ENCODE data around the gene B4GALT7.

The B4GALT7 gene

DNA sequence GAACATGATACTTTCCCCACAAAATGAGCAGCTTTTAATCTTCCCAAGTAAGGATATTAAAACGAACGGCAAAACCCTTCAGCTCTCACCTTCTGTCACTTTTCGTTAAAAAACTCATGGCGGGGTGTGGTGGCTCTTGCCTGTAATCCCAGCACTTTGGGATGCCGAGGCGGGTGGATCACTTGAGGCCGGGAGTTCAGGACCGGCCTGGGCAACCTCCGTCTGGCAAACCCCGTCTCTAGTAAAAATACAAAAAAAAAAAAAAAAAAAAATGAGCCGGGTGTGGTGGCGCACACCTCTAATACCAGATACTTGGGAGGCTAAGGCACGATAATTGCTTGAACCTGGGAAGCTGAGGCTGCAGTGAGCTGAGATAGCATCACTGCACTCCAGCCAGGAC lies 7.0 kb upstream of the B4GALT7 start:
- Histone ChIP-seq H3K36me3 (ENCODE audit: control insufficient read depth, insufficient read depth, low read length) (peaks cover 22% of the 10 kb centered on the region), H3K4me1 (ENCODE audit: control insufficient read depth, insufficient read depth, low read length) (no peaks in the 10 kb centered on the region), H3K4me3 (ENCODE audit: insufficient read depth, low read depth, low read length) (peak overlapping the region; percentile 86), H3K27me3 (ENCODE audit: control insufficient read depth, insufficient read depth, low read length, poor library complexity, severe bottlenecking) (peaks cover 26% of the 10 kb centered on the region), H3K27ac (ENCODE audit: insufficient read depth, low read depth, low read length, poor library complexity, severe bottlenecking) (no peak overlapping the region), H3K9me3 (ENCODE audit: control insufficient read depth, low read length) (no peaks in the 10 kb centered on the region)
- WGBS, 2 experiments: 85 to 94% methylated on average over 13 of the region's 13 CpGs

DNA sequence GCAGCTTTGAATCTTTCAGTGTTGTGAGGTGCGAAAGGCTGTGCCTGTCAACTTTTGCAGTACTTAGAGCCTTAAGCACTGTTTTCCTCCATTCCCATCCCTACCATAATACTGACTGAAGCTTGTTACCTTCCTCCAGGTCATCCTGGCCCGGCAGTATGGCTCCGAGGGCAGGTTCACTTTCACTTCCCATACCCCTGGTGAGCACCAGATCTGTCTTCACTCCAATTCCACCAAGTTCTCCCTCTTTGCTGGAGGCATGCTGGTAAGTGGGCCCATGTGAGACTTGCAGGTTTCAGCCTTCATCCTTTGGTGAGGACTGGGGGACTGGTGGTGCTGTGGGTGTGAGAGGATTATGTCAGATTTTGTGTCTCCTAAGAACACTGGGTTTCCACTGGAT lies 6.4 kb upstream of the B4GALT7 start:
- Histone ChIP-seq H3K27ac (ENCODE audit: insufficient read depth, low read depth, low read length, poor library complexity, severe bottlenecking) (no peak overlapping the region), H3K9me3 (ENCODE audit: control insufficient read depth, low read length) (no peaks in the 10 kb centered on the region), H3K4me1 (ENCODE audit: control insufficient read depth, insufficient read depth, low read length) (no peaks in the 10 kb centered on the region), H3K36me3 (ENCODE audit: control insufficient read depth, insufficient read depth, low read length) (peaks cover 22% of the 10 kb centered on the region), H3K27me3 (ENCODE audit: control insufficient read depth, insufficient read depth, low read length, poor library complexity, severe bottlenecking) (peaks cover 23% of the 10 kb centered on the region), H3K4me3 (ENCODE audit: insufficient read depth, low read depth, low read length) (no peak overlapping the region)
- 94 to 95% methylated on average over 3 of the region's 3 CpGs for whole genome bisulfite sequencing, 2 experiments

DNA sequence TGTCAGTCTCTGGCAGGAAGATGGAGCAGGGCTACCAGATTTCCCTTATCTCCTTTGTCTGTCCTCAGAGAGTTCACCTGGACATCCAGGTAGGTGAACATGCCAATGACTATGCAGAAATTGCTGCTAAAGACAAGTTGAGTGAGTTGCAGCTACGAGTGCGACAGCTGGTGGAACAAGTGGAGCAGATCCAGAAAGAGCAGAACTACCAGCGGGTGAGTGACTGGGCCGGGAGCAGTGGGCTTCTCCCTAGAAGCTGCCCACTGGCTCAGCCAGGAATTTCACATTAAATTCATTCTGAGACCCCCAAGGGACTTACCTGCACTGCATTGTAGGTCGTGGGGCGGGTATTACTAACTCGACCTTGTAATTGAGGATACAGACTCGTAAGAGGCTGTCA lies 5.9 kb upstream of the B4GALT7 start:
- Histone ChIP-seq H3K36me3 (ENCODE audit: control insufficient read depth, insufficient read depth, low read length) (peaks cover 22% of the 10 kb centered on the region), H3K4me1 (ENCODE audit: control insufficient read depth, insufficient read depth, low read length) (no peaks in the 10 kb centered on the region), H3K27ac (ENCODE audit: insufficient read depth, low read depth, low read length, poor library complexity, severe bottlenecking) (no peak overlapping the region), H3K9me3 (ENCODE audit: control insufficient read depth, low read length) (no peaks in the 10 kb centered on the region), H3K4me3 (ENCODE audit: insufficient read depth, low read depth, low read length) (no peak overlapping the region), H3K27me3 (ENCODE audit: control insufficient read depth, insufficient read depth, low read length, poor library complexity, severe bottlenecking) (peaks cover 22% of the 10 kb centered on the region)
- 94% methylated on average over 8 of the region's 8 CpGs for WGBS, 2 experiments

DNA sequence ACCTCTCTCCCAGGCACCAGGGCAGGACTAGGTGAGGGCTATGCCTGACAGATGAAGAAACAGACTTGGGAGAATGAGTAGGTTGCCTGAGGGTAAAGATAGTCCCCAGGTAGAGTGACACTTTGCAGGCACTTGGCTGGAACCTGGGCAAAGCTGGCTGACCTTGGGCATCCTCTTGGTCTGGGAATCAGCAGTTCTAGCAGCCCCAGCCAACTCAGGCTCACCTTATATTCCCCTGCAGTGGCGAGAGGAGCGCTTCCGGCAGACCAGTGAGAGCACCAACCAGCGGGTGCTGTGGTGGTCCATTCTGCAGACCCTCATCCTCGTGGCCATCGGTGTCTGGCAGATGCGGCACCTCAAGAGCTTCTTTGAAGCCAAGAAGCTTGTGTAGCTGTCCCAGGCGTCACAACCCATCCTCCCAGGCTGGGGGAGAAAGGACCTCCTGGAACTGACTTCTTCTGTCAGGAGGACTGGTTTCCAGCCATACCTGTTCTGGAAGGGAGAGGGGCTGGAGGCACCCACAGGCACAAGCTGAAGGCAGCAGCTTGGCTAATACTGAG lies 4.8 kb upstream of the B4GALT7 start:
- no peak overlapping the region for H3K4me3 ChIP-seq (ENCODE audit: insufficient read depth, low read depth, low read length)
- no peaks in the 10 kb centered on the region for H3K4me1 ChIP-seq (ENCODE audit: control insufficient read depth, insufficient read depth, low read length)
- H3K27me3 ChIP-seq (ENCODE audit: control insufficient read depth, insufficient read depth, low read length, poor library complexity, severe bottlenecking): peaks cover 22% of the 10 kb centered on the region
- 95% methylated on average over 8 of the region's 8 CpGs for WGBS, 2 experiments
- no peaks in the 10 kb centered on the region for H3K9me3 ChIP-seq (ENCODE audit: control insufficient read depth, low read length)
- peaks cover 22% of the 10 kb centered on the region for H3K36me3 ChIP-seq (ENCODE audit: control insufficient read depth, insufficient read depth, low read length)
- H3K27ac ChIP-seq (ENCODE audit: insufficient read depth, low read depth, low read length, poor library complexity, severe bottlenecking): no peak overlapping the region

DNA sequence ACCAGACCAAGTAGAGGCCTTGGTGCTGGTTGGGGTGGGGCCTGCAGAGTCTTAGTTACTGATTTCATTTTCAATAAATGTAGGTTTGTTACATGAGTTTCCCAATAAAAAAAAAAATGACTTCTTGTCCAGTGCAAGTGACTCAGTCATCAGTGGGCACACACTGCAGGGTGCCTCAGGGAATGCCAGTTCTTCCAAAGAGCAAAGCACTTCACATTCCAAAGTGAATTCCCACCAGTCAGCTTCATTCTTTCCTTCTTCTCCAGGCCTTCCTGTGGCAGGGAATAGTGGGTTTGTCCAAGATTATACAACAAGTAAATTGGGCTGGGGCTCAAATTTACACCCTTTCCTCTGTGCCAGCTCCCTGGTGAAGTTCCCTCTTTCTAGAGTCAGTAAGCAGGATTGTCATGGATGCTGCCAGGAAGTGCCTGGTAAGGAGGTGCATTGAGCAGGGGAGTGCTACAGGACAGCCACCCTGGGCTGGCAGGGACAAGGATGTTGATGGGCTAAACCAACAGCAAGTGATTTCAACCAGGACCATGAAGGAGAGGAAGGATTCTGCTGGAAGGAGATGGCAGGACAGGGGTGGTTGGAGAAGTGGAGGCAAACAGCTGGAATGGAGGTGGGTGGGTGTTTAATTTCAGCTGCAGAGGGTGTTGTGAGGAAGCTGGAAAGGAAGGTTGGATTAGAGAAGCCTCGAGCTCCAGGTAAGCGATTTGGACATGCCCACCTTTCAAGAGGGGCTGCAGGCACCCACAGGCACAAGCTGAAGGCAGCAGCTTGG lies 3.7 kb upstream of the B4GALT7 start:
- peaks cover 4% of the 10 kb centered on the region for H3K4me1 ChIP-seq (ENCODE audit: control insufficient read depth, insufficient read depth, low read length)
- WGBS, 2 experiments: 95 to 98% methylated on average over 2 of the region's 2 CpGs
- peaks cover 22% of the 10 kb centered on the region for H3K36me3 ChIP-seq (ENCODE audit: control insufficient read depth, insufficient read depth, low read length)
- H3K9me3 ChIP-seq (ENCODE audit: control insufficient read depth, low read length): no peaks in the 10 kb centered on the region
- peaks cover 16% of the 10 kb centered on the region for H3K27me3 ChIP-seq (ENCODE audit: control insufficient read depth, insufficient read depth, low read length, poor library complexity, severe bottlenecking)
- H3K27ac ChIP-seq (ENCODE audit: insufficient read depth, low read depth, low read length, poor library complexity, severe bottlenecking): no peak overlapping the region
- no peak overlapping the region for H3K4me3 ChIP-seq (ENCODE audit: insufficient read depth, low read depth, low read length)

DNA sequence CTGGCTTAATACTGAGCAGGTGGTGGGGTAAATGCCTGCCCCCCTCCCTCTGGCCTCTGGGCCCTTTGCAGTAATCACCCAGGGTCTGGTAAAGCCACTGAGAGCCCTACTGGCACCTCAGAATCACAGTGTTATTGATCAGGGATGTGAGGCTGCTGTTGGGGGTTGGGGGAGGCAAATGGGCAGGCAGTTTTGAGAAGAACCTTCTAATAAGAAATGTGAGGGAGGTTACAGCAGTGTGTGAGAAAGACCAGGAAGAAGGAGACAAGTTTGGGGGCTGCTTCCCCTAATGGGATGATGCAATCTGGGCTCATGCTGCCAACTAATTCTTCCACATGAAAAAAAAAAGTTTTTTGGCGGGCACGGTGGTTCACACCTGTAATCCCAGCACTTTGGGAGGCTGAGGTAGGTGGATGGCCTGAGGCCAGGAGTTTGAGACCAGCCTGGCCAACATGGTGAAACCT lies 3.1 kb upstream of the B4GALT7 start:
- Histone ChIP-seq H3K4me3 (ENCODE audit: insufficient read depth, low read depth, low read length) (no peak overlapping the region), H3K27ac (ENCODE audit: insufficient read depth, low read depth, low read length, poor library complexity, severe bottlenecking) (no peak overlapping the region), H3K36me3 (ENCODE audit: control insufficient read depth, insufficient read depth, low read length) (peaks cover 22% of the 10 kb centered on the region), H3K4me1 (ENCODE audit: control insufficient read depth, insufficient read depth, low read length) (peaks cover 6% of the 10 kb centered on the region), H3K9me3 (ENCODE audit: control insufficient read depth, low read length) (no peaks in the 10 kb centered on the region), H3K27me3 (ENCODE audit: control insufficient read depth, insufficient read depth, low read length, poor library complexity, severe bottlenecking) (peaks cover 12% of the 10 kb centered on the region)
- 90 to 96% methylated on average over 2 of the region's 2 CpGs for WGBS, 2 experiments

DNA sequence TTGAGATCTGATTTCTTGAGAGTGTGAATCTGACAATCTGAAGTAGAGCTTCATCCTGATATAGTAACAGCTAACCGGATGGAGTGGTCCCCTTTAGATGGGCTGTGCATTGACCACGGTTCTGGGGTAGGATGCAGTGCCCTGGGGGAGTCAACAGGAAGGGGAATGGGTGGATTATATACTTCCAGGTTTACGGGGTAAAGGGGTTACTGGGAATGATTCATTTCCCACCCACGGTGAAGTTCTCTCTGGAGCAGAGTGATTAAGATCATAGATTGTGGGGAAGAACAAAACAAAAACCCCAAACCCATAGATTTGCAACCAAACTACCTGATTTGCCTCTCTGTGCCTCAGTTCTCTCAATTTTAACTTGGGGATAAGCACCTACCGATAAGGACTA lies 1.5 kb upstream of the B4GALT7 start:
- peaks cover 22% of the 10 kb centered on the region for H3K36me3 ChIP-seq (ENCODE audit: control insufficient read depth, insufficient read depth, low read length)
- H3K4me1 ChIP-seq (ENCODE audit: control insufficient read depth, insufficient read depth, low read length): peaks cover 6% of the 10 kb centered on the region
- H3K27ac ChIP-seq (ENCODE audit: insufficient read depth, low read depth, low read length, poor library complexity, severe bottlenecking): no peak overlapping the region
- H3K27me3 ChIP-seq (ENCODE audit: control insufficient read depth, insufficient read depth, low read length, poor library complexity, severe bottlenecking): peaks cover 12% of the 10 kb centered on the region
- 79 to 81% methylated on average over 4 to 5 of the region's 5 CpGs for WGBS, 2 experiments
- no peaks in the 10 kb centered on the region for H3K9me3 ChIP-seq (ENCODE audit: control insufficient read depth, low read length)
- no peak overlapping the region for H3K4me3 ChIP-seq (ENCODE audit: insufficient read depth, low read depth, low read length)

DNA sequence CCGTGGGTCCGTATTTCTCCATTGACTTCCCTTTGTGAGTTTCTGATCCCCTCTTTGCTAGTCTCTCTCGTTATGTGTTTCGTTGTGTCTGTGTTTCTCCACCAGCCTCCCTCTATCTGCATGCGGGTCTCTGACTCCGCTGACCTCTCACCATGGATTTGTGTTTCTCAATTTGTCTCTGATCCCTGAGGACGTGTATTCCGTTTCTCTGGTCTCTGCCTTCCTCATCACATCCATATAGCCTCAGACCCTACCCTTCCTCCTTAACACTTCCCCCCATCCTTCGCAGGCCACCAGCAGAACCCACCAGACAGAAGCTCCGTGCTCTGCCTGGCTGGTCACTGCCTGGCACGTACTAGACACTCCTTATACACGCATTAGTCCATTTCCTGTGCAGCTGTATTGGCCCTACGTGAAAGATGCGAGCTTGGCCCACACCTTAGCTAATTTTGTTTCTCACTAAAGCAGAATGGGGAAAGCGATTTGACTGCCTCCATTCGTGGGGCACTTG lies 631 bp downstream of the B4GALT7 start:
- WGBS, 2 experiments: 22 to 23% methylated on average over 16 of the region's 16 CpGs
- H3K9me3 ChIP-seq (ENCODE audit: control insufficient read depth, low read length): no peaks in the 10 kb centered on the region
- peaks cover 6% of the 10 kb centered on the region for H3K4me1 ChIP-seq (ENCODE audit: control insufficient read depth, insufficient read depth, low read length)
- H3K4me3 ChIP-seq (ENCODE audit: insufficient read depth, low read depth, low read length): peak overlapping the region; percentile 78
- peak overlapping the region; percentile 50 for H3K27ac ChIP-seq (ENCODE audit: insufficient read depth, low read depth, low read length, poor library complexity, severe bottlenecking)
- H3K36me3 ChIP-seq (ENCODE audit: control insufficient read depth, insufficient read depth, low read length): peaks cover 6% of the 10 kb centered on the region
- H3K27me3 ChIP-seq (ENCODE audit: control insufficient read depth, insufficient read depth, low read length, poor library complexity, severe bottlenecking): peaks cover 12% of the 10 kb centered on the region

DNA sequence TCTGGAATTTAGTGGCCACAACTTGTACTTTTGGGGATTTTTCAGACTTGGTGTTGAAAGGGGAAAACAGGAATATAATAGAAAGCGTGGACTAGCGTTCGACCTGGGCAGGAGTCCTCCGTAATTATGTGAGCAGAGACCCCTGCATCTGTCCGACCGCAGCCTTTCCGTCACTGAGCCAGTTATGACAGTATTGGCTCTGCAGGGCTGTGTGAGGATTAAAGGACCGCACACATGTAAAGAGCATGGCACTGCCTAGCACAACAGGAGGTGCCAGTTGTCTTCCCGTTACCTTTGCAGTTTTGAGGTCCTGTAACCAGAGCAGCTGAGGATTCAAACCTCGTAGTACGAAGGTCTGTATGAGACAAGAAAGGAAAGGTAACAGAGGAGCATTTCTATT lies 1.2 kb downstream of the B4GALT7 start:
- H3K27ac ChIP-seq (ENCODE audit: insufficient read depth, low read depth, low read length, poor library complexity, severe bottlenecking): no peak overlapping the region
- no peaks in the 10 kb centered on the region for H3K9me3 ChIP-seq (ENCODE audit: control insufficient read depth, low read length)
- peak overlapping the region; percentile 78 for H3K4me3 ChIP-seq (ENCODE audit: insufficient read depth, low read depth, low read length)
- peaks cover 12% of the 10 kb centered on the region for H3K27me3 ChIP-seq (ENCODE audit: control insufficient read depth, insufficient read depth, low read length, poor library complexity, severe bottlenecking)
- 95% methylated on average over 11 of the region's 11 CpGs for WGBS, 2 experiments
- peaks cover 6% of the 10 kb centered on the region for H3K4me1 ChIP-seq (ENCODE audit: control insufficient read depth, insufficient read depth, low read length)
- H3K36me3 ChIP-seq (ENCODE audit: control insufficient read depth, insufficient read depth, low read length): peaks cover 2% of the 10 kb centered on the region

DNA sequence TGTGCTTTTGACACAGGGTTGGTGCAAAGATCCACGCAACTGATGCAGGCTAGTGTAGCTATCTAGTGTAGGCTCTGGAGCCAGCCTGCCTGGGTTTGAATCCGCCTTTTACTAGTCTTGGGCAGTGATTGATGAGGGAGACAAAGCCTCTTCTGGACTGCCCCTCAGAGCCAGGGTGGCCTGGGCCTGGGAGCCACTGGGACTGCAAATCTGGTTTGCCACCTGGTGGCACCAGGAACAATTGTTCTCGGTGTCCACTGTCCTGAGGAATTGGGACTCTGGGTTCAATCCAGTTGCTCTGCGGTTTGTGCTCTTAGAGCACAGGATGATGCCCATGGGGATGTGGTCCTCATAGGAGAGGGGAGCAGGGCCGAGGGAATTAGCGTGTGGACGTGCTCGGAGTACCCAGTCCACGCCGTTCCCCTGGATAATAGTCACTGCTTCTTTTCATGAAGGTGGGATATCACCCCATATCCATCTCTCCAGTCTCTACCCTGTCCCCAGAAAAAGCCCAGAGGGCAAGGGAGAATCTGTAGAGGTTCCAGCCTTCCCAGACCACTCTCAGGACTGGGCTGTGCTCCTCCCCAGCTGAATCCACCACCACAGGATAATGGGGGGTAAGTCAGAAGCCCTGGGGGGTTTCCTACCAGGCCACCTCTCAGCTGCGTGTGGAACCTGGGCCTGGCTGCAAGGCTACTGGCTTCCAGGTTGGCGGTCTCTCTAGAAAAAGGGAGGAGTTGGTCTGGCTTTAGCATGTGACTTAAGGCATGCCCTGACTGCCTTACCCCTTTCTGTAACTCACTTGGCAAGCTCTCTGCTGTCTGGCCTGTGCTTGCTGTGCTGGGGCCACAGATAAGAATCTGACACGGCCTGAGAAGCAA lies 1.9 kb downstream of the B4GALT7 start:
- Histone ChIP-seq H3K4me1 (ENCODE audit: control insufficient read depth, insufficient read depth, low read length) (peaks cover 6% of the 10 kb centered on the region), H3K27ac (ENCODE audit: insufficient read depth, low read depth, low read length, poor library complexity, severe bottlenecking) (no peak overlapping the region), H3K27me3 (ENCODE audit: control insufficient read depth, insufficient read depth, low read length, poor library complexity, severe bottlenecking) (peaks cover 12% of the 10 kb centered on the region), H3K9me3 (ENCODE audit: control insufficient read depth, low read length) (no peaks in the 10 kb centered on the region), H3K4me3 (ENCODE audit: insufficient read depth, low read depth, low read length) (no peak overlapping the region), H3K36me3 (ENCODE audit: control insufficient read depth, insufficient read depth, low read length) (no peaks in the 10 kb centered on the region)
- 95% methylated on average over 13 of the region's 13 CpGs for WGBS, 2 experiments

Data from ectodermal cell (in vitro differentiated cells).